SK-N-SH treated with all-trans-retinoic acid at 6 μM for 48 hours (cell line): Measurements from ENCODE around the gene HSFX2.

ENCODE experiments used
- ZNF565 ChIP-seq: fragments of 450-650 bp; formaldehyde crosslinking; conservative IDR thresholded peaks from 2 replicates; pipeline ENCODE4 v1.5.0; 2020; ENCODE audit warnings: low read depth, mild to moderate bottlenecking, moderate library complexity
- TF ChIP-seq, protein P1 (sequence below): fragments of 250-450 bp; sonication (Bioruptor Pico); IDR thresholded peaks from 2 replicates; pipeline ENCODE4 v1.8.0; 2021; ENCODE audit warnings: low read depth, mild to moderate bottlenecking, moderate library complexity, borderline replicate concordance
- TF ChIP-seq, protein P2 (sequence below): fragments of 250-450 bp; sonication (Bioruptor Pico); IDR thresholded peaks from 2 replicates; pipeline ENCODE4 v1.8.0; 2020; ENCODE audit warnings: mild to moderate bottlenecking, moderate library complexity, borderline replicate concordance

DNA sequence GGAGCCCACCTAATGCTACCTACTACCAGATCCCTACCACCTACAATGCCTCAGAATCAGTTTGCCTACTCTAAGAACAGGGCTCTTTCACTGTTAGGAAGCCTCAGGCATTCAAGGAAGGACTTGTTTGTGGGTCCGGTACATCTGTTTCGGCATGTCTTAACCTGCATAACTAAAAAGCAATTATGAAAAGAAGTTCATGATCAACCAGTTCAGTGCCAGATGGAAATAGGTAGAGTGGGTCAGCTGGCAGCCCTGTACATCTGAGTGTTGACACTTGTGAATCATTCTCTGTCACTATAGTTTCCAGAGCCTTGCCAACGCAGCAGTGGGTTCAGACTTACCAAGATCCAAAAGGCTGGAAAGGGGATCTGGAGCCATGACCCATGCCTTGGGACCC lies 33.2 kb upstream of the HSFX2 start:
- TF ChIP-seq, protein P1, sequence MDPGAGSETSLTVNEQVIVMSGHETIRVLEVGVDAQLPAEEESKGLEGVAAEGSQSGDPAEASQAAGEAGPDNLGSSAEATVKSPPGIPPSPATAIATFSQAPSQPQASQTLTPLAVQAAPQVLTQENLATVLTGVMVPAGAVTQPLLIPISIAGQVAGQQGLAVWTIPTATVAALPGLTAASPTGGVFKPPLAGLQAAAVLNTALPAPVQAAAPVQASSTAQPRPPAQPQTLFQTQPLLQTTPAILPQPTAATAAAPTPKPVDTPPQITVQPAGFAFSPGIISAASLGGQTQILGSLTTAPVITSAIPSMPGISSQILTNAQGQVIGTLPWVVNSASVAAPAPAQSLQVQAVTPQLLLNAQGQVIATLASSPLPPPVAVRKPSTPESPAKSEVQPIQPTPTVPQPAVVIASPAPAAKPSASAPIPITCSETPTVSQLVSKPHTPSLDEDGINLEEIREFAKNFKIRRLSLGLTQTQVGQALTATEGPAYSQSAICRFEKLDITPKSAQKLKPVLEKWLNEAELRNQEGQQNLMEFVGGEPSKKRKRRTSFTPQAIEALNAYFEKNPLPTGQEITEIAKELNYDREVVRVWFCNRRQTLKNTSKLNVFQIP (CRISPR knock-in tag): no peak
- TF ChIP-seq ZNF565 (CRISPR knock-in tag): no peak
- TF ChIP-seq, protein P2, sequence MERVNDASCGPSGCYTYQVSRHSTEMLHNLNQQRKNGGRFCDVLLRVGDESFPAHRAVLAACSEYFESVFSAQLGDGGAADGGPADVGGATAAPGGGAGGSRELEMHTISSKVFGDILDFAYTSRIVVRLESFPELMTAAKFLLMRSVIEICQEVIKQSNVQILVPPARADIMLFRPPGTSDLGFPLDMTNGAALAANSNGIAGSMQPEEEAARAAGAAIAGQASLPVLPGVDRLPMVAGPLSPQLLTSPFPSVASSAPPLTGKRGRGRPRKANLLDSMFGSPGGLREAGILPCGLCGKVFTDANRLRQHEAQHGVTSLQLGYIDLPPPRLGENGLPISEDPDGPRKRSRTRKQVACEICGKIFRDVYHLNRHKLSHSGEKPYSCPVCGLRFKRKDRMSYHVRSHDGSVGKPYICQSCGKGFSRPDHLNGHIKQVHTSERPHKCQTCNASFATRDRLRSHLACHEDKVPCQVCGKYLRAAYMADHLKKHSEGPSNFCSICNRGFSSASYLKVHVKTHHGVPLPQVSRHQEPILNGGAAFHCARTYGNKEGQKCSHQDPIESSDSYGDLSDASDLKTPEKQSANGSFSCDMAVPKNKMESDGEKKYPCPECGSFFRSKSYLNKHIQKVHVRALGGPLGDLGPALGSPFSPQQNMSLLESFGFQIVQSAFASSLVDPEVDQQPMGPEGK (CRISPR knock-in tag): no peak
